ENCODE results near the gene DUOX1. TPM values are rescaled to one million over a fixed set of nuclear protein-coding genes. Genes with fewer than 3 reads are reported as not detected.

Gene DUOX1
- total and polyA plus RNA-seq, 9 of the 15 experiments (the other 6 are each of a cell fraction or from before 2014, with no cell fraction given): 0.01 to 0.22 (median 0.01) TPM; not detected in 6

GRCh38 chr15:45118131-45118588 is 11.6 kb upstream of the DUOX1 start (continued):
- TF ChIP-seq IRF2 (CRISPR knock-in tag; IDR thresholded peaks at IDR 0.05) (no peak), PHTF2 (CRISPR knock-in tag; IDR thresholded peaks at IDR 0.05) (no peak), FOXP4 (CRISPR knock-in tag; IDR thresholded peaks at IDR 0.05; ENCODE audit: borderline replicate concordance) (no peak), ZNF253 (CRISPR knock-in tag; conservative IDR thresholded peaks at IDR 0.05) (no peak), PTTG1 (tag; IDR thresholded peaks at IDR 0.05; ENCODE audit: low read depth) (no peak), NRF1 (conservative IDR thresholded peaks at IDR 0.05 in 1 of 2, IDR thresholded peaks at IDR 0.05 in 1 of 2) (peak; percentile 47 to 55; a peak in 3 of 4 replicates), GTF2A2 (tag; IDR thresholded peaks at IDR 0.05) (no peak), ZNF124 (CRISPR knock-in tag; IDR thresholded peaks at IDR 0.05) (no peak), SETDB1 (IDR thresholded peaks at IDR 0.05; ENCODE audit: low read length) (no peak), ZNF41 (CRISPR knock-in tag; conservative IDR thresholded peaks at IDR 0.05) (no peak), STAT5B (CRISPR knock-in tag; IDR thresholded peaks at IDR 0.05) (no peak), THAP12 (CRISPR knock-in tag; IDR thresholded peaks at IDR 0.05) (no peak), HNRNPK (IDR thresholded peaks at IDR 0.05; ENCODE audit: low read depth, low read length, poor library complexity, severe bottlenecking) (no peak), CXXC5 (CRISPR knock-in tag; IDR thresholded peaks at IDR 0.05) (peak; percentile 58; the same call in 1 of the 2 replicates), TBP (optimal IDR thresholded peaks at IDR 0.05; ENCODE audit: low read depth, low read length) (peak; percentile 33), ZNF398 (CRISPR knock-in tag; IDR thresholded peaks at IDR 0.05) (no peak), ZNF780A (CRISPR knock-in tag; IDR thresholded peaks at IDR 0.05) (no peak), MAZ (CRISPR knock-in tag; conservative IDR thresholded peaks at IDR 0.05 in 1 of 2, IDR thresholded peaks at IDR 0.05 in 1 of 2) (peak in 1 of 2 experiments; percentile 57; a peak in 2 of 4 replicates), HMBOX1 (IDR thresholded peaks at IDR 0.05) (no peak), ZBED1 (IDR thresholded peaks at IDR 0.05) (no peak), HES1 (IDR thresholded peaks at IDR 0.05; ENCODE audit: low read depth) (no peak), ELF2 (CRISPR knock-in tag; IDR thresholded peaks at IDR 0.05) (no peak)
